ENCODE measurements around the gene RICTOR. TPM values are rescaled to one million over a fixed set of nuclear protein-coding genes. Genes with fewer than 3 reads are reported as not detected.

The RICTOR gene
- polyA plus RNA-seq, 2 of the 4 experiments (the other 2 are of a cell fraction): 6.5 to 28.5 TPM

DNA sequence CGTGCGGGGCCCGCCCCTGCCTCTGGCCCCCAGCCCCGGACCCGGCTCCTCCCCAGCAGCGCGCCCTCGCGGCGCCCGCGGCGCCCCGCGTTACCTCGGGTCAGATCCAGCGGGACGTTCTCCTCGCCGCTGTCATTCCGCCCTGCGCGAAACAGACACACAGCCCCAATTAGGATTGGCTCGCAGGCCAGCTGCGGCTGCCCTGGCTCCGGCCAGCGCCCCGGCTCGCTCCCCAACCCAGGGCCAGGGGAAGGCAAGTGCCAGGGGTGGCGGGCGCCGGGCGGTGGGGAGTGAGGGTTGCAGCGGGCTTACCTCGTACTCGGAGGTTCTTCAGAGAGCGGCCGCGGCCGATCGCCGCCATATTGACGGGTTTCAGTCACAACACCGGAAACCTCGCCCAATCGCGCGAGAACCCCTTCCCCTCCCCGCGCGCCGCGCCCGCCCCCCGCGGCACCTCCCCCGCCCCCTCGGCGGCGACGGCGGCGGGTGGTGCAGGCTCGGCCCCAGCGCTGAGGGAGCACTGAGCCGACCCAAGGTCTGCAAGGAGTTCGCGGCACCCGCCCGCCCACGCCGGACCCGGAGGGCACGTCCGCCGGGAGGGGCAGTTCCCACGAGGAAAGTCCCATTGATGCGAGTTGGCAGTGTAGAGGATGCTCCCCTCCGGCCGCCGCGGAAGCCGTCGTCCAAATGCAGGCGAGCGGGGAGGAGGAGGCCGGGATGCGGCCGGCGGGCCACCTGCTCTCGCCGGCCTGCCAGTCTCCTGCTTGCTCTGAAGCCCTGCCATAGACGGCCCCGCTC lies at the start of gene RICTOR (continued):
- TF ChIP-seq GATA3 (IDR thresholded peaks at IDR 0.05; ENCODE audit: borderline replicate concordance) (peak; percentile 70), KDM5A (IDR thresholded peaks at IDR 0.05) (peak; percentile 98), FOXS1 (CRISPR knock-in tag; IDR thresholded peaks at IDR 0.05) (no peak), FOSB (CRISPR knock-in tag; IDR thresholded peaks at IDR 0.05) (no peak), SREBF2 (IDR thresholded peaks at IDR 0.05) (no peak), MAZ (IDR thresholded peaks at IDR 0.05; ENCODE audit: borderline replicate concordance, low read depth, low read length) (no peak), RAD21 (conservative IDR thresholded peaks at IDR 0.05 in 1 of 2, IDR thresholded peaks at IDR 0.05 in 1 of 2) (peak; percentile 11 to 26; a peak in 1 of 5 replicates), CEBPB (IDR thresholded peaks at IDR 0.05) (no peak), FOSL2 (IDR thresholded peaks at IDR 0.05) (no peak), FOSL2 (CRISPR knock-in tag; IDR thresholded peaks at IDR 0.05) (no peak), RCOR1 (IDR thresholded peaks at IDR 0.05; ENCODE audit: low read depth, low read length) (no peak), HOXB5 (CRISPR knock-in tag; IDR thresholded peaks at IDR 0.05) (peak; percentile 46; the same call in 1 of the 2 replicates), TP53 (CRISPR knock-in tag; IDR thresholded peaks at IDR 0.05) (no peak), EHMT2 (IDR thresholded peaks at IDR 0.05; ENCODE audit: low read depth) (no peak), JUNB (IDR thresholded peaks at IDR 0.05) (no peak), NPAS2 (CRISPR knock-in tag; IDR thresholded peaks at IDR 0.05; ENCODE audit: borderline replicate concordance) (no peak)
- TF ChIP-seq, protein P1, sequence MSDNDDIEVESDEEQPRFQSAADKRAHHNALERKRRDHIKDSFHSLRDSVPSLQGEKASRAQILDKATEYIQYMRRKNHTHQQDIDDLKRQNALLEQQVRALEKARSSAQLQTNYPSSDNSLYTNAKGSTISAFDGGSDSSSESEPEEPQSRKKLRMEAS (IDR thresholded peaks at IDR 0.05): peak; percentile 85
- TF ChIP-seq, protein P2, sequence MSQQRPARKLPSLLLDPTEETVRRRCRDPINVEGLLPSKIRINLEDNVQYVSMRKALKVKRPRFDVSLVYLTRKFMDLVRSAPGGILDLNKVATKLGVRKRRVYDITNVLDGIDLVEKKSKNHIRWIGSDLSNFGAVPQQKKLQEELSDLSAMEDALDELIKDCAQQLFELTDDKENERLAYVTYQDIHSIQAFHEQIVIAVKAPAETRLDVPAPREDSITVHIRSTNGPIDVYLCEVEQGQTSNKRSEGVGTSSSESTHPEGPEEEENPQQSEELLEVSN (IDR thresholded peaks at IDR 0.05; ENCODE audit: borderline replicate concordance, low read depth): no peak
- TF ChIP-seq, protein P3, sequence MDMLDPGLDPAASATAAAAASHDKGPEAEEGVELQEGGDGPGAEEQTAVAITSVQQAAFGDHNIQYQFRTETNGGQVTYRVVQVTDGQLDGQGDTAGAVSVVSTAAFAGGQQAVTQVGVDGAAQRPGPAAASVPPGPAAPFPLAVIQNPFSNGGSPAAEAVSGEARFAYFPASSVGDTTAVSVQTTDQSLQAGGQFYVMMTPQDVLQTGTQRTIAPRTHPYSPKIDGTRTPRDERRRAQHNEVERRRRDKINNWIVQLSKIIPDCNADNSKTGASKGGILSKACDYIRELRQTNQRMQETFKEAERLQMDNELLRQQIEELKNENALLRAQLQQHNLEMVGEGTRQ (IDR thresholded peaks at IDR 0.05): no peak
- TF ChIP-seq, protein P4, sequence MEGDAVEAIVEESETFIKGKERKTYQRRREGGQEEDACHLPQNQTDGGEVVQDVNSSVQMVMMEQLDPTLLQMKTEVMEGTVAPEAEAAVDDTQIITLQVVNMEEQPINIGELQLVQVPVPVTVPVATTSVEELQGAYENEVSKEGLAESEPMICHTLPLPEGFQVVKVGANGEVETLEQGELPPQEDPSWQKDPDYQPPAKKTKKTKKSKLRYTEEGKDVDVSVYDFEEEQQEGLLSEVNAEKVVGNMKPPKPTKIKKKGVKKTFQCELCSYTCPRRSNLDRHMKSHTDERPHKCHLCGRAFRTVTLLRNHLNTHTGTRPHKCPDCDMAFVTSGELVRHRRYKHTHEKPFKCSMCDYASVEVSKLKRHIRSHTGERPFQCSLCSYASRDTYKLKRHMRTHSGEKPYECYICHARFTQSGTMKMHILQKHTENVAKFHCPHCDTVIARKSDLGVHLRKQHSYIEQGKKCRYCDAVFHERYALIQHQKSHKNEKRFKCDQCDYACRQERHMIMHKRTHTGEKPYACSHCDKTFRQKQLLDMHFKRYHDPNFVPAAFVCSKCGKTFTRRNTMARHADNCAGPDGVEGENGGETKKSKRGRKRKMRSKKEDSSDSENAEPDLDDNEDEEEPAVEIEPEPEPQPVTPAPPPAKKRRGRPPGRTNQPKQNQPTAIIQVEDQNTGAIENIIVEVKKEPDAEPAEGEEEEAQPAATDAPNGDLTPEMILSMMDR (IDR thresholded peaks at IDR 0.05): no peak
- TF ChIP-seq, protein P5, sequence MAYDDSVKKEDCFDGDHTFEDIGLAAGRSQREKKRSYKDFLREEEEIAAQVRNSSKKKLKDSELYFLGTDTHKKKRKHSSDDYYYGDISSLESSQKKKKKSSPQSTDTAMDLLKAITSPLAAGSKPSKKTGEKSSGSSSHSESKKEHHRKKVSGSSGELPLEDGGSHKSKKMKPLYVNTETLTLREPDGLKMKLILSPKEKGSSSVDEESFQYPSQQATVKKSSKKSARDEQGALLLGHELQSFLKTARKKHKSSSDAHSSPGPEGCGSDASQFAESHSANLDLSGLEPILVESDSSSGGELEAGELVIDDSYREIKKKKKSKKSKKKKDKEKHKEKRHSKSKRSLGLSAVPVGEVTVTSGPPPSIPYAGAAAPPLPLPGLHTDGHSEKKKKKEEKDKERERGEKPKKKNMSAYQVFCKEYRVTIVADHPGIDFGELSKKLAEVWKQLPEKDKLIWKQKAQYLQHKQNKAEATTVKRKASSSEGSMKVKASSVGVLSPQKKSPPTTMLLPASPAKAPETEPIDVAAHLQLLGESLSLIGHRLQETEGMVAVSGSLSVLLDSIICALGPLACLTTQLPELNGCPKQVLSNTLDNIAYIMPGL (CRISPR knock-in tag; IDR thresholded peaks at IDR 0.05; ENCODE audit: borderline replicate concordance): no peak
- TF ChIP-seq, protein P6, sequence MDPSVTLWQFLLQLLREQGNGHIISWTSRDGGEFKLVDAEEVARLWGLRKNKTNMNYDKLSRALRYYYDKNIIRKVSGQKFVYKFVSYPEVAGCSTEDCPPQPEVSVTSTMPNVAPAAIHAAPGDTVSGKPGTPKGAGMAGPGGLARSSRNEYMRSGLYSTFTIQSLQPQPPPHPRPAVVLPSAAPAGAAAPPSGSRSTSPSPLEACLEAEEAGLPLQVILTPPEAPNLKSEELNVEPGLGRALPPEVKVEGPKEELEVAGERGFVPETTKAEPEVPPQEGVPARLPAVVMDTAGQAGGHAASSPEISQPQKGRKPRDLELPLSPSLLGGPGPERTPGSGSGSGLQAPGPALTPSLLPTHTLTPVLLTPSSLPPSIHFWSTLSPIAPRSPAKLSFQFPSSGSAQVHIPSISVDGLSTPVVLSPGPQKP (IDR thresholded peaks at IDR 0.05; ENCODE audit: low read depth, low read length): no peak
